T-helper 9 cell (primary cell): ENCODE results near the gene DSCAM.

ENCODE experiments used
- DNase-seq: peaks from one replicate; pipeline ENCODE4 v3.0.0-alpha.2; 2020

Gene DSCAM

DNA sequence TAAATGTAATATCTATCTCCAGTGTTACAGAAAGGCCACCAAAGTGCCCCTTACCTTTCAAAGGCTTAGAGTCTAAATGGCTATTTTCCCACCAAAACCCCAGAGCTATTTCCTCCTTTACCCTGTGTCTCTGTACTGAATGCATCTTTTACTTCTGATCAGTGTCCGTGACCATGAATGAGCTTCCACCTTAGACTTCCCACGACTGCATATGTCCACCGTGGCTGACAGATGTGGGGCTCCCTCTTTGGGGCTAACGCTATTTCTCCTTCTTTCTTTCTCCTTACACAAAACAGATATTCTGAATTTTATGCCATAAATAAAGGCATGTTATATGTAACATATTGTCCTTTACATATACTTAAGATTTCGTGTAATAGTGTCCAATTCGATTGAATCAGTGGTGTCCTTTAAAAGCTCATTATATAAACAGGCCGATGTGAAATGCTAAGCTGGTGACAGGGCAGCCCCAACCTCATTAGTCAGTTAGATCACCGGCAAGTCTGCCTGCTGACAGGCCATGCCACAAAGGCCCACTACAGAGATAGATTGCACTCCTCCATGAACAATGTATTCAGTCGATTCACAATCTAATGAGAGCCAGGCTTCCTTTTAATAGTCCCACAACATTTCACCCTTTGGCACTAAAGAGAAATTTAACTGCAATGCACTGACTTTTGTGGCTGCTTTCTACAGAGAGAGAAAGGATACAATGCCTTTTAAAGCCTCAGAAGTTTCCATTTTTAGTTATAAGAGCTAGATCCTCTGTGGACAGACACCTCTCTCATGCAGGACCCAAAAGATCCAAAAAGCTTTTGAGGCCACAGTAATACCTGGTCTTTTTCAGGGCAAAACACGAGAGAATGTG lies 681.8 kb downstream of the DSCAM start:
- no peak for DNase-seq

DNA sequence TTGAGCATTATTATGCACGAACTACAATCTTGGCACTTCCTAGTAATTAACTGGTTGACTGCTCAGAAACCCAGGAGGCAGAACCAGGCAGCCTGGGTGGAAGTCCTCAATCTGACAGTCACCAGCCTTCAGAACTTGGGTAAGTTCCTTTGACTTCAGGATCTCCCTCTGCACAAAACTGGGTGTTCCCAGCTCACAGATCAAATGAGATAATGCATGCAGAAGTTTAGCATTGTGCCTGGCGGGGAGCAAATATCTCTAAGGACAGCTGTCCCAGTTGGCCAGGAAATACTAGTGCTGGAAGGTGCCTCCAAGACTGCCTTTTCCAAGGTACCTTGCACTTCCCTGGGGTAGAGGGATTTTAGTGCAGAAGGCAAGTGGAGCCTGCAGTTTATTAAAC lies 684.9 kb downstream of the DSCAM start:
- DNase-seq: no peak

GRCh38 chr21:40160911-40161310 lies 686.0 kb downstream of the DSCAM start:
- DNase-seq: no peak

GRCh38 chr21:40158366-40158765 lies 688.6 kb downstream of the DSCAM start:
- DNase-seq: no peak

DNA sequence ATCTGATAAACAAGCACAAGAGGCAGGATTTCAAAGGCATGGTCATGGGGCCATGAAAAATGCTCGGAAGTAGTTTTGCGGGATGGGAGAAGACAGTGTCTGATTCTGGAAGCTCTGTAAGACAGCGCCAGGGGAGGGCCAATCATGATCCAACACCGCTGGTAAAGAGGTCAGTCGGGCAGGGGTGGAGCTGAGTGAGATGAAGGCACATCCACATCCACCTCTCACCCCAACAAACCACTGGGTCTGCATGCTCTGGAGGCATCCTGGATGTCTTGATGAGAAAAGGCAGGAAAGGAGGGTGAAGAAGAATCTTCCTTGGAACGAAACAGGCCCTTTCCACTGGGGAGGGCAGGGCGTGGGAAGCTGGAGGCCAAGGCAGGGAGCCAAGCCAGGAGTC lies 691.4 kb downstream of the DSCAM start:
- DNase-seq: no peak

DNA sequence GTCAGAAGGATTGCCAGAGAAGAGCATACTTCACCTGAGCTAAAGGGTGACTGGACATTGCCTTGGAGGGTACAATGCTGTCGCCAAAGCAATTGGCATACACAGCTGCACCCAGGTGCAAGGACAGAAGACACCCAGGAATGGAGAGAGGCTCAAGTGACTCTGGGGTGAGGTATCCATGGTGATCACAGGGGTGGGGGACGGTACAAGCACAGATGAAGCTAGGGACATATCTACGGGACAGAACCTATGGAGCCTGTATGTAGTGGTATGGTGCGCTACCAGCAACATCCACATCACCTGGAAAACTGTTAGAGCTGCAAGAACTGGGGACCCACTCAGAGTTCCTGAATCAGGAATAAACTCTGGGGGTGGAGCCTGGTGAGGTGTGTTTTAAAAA lies 693.6 kb downstream of the DSCAM start:
- no peak for DNase-seq

- DNase-seq: no peak
Measured at GRCh38 chr21:40152476-40152875, 694.5 kb downstream of the DSCAM start.

DNA sequence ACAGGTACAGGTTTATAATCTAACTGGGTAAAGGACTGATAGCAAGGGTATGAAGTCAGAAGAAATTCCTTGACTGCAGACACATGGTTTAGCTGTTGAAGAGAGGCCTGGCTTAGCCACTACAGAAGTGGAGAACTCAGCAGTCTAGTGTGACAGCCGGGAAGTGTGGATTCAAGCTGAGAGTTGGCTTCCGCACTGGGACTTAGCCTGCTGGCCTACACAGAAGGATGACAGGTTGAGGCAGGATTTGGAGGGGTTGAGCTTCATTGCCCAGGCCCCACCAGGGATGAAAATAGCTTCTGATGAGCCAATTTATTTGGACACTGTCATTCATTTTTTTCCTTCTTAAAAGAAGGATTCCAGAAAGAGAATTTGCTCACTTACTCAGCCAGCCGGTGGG lies 695.3 kb downstream of the DSCAM start:
- DNase-seq: no peak

DNA sequence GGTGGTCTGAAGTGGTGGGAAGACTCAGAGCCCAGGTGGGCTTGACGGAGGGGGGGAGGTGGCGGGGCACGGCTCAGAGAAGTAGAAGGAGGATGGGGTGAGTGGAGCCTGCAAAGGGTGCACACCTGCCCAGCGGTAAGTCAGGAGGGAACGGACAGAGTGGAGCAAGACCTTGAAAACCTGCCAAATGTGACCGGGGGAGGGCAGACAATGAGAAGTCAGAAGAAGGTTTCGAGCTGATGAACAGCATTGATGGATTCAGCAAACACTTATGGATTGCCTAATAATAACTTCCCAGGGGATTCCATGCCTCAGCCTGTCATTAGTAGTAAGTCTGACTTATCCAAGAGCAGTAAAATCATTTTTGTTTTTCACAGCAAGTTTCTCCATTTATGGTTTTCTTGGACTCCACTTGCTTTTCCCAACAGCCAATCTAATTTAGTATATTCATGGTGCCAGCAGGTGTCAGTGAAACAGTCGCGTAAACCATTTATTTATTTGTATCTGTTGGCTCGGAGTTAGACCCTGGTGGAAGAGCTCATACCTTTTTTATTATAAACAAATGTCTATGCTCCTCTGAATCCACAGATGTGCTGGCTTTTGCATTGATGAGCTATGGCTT lies 700.6 kb downstream of the DSCAM start:
- no peak for DNase-seq

DNA sequence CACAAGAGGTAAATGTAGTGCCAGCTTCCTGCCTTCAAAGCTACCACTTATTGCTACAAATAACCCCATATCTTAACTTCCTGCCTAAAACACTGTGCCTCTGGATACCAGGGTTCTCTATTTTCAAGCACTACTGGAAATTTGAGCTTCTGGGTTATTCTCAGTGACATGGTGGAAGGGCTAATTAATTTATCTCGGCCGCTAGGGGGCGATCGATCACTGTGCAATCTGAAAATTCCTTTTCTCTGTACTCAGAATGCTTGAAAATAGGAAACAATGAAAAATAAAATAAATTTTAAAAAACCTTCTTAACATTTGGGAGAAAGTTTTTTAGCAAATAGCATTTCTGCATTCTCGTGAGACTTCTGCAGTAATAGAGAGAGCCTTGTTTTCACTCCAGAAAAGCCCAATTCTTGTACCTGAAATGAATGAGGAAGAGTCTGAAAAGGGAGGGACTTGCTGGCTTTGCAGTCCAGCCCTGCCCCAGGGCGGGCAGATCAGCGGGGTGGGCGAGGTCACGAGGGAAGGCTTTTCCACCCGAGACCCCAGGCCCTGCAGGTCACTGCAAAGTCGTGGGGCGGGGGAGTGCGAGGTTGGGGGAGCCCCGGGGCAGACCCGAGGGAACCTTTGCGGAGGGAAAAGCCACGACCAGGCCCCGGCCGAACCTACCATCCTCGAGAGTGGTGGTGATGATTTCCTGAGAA lies 703.0 kb downstream of the DSCAM start:
- peak; percentile 4 for DNase-seq

- DNase-seq: no peak
Measured at GRCh38 chr21:40141621-40142020, 705.3 kb downstream of the DSCAM start.

- no peak for DNase-seq
Measured at GRCh38 chr21:40140675-40141074, 706.3 kb downstream of the DSCAM start.

DNA sequence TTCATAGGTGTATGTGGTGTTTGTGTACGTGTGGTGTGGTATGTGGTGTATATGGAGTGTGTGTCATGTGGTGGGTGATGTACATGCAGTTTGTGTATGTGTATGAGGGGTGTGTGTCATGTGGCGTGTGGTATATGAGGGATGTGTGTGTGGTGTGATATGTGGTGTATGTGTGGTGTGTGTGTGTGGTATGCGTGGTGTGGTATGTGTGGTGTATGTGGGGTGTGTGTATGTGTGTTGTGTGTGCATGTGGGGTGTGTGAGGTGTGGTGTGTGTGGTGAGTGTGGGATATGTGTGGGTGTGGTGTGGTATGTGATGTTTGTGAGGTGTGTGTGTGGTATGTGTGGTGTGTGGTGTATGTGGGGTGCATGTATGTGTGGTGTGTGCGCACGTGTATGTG lies 707.3 kb downstream of the DSCAM start:
- no peak for DNase-seq

DNA sequence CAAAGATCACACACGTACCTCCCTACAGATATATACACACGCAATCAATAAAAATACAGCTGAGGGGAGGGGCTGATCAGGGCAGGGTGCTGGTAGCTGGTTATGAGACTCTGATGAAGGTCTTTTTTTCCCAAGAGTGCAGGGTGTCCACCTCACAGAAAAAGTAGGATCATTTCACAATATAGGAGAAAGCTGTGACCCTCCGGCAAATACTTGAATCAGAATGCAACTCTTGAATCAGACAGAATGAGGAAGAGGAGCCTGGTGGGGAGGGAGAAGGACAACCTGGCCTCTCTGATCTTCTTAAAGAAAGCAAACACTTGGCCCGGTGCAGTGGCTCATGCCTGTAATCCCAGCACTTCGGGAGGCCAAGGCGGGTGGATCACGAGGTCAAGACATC lies 710.4 kb downstream of the DSCAM start:
- no peak for DNase-seq

- DNase-seq: no peak
Measured at GRCh38 chr21:40134731-40135492, 712.0 kb downstream of the DSCAM start.

- no peak for DNase-seq
Measured at GRCh38 chr21:40130476-40130875, 716.5 kb downstream of the DSCAM start.

DNA sequence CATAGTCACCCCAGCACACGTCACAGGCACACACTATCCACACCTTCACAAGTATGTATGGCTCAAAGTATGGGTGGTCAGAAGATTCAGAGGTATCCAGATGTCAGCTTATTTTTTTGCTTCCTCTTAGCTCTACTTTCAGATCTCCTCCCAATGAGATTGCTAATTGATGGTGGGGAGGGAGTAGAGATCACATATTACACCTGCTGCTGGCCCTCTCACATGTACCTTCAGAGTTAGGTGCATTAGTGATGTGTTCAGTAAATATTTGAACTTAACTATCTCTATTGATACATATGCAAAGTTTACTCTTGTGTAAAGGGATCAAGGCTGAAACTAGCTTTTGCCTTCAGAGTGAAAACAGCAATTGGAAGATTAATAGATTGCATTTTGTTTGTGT lies 717.1 kb downstream of the DSCAM start:
- DNase-seq: no peak

GRCh38 chr21:40128891-40129290 lies 718.1 kb downstream of the DSCAM start:
- no peak for DNase-seq

GRCh38 chr21:40120940-40121575 lies 725.9 kb downstream of the DSCAM start:
- no peak for DNase-seq

DNA sequence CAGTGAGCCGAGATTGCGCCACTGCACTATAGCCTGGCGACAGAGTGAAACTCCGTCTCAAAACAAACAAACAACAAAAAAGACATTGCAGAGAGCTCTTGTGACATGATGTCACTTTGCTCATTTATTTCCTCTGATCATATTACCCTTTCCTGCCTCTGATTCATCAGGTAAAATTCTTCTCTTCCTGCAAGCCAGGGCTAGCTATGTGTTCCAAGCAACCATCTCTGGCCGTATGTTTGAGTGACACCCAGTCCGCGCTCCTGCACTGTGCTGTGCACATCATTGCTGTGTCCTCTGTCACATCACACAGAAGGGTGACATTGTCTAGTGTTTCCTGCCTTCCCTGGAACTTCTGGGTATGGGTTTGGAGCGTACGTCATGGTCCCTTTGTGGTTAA lies 728.4 kb downstream of the DSCAM start:
- no peak for DNase-seq

- DNase-seq: no peak
Measured at GRCh38 chr21:40117236-40117635, 729.7 kb downstream of the DSCAM start.

DNA sequence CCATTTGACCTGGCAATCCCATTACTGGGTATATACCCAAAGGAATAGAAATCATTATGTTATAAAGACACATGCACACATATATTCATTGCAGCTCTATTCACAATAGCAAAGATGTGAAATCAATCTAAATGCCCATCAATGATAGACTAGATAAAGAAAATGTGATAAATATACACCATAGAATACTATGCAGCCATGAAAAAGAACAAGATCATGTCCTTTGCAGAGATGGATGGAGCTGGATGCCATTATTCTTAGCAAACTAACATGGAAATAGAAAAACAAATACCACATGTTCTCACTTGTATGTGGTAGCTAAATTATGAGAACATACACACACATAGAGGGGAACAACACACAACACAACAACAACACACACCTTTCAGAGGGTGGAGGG lies 731.2 kb downstream of the DSCAM start:
- DNase-seq: no peak

DNA sequence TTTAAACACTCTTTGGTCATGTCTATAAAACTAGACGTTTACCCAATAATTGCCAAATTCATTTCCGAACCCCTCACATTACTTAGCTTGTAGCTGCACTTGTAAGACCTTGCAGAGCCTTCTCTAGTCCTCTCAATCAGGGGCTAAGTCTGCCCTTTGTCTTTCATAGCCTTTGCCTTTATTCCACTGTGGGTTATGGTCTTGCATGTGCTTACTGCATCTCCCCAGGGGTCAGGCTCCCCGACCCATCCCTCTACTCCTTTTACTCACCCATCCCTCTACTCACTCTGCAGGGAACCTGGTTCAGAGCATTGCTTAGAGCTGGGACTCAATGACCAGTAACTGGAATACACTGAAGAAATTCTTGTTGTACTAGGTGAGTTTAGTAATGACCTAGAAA lies 744.3 kb downstream of the DSCAM start:
- DNase-seq: no peak
